GM20000 (cell line): Measurements from ENCODE around the gene PIM1.

Experiments used
- DNase-seq: peaks from one replicate; pipeline ENCODE4 v3.0.0; 2012; ENCODE audit warnings: low spot score
- CTCF ChIP-seq: IDR thresholded peaks from 2 replicates; pipeline ENCODE4 v1.5.1; 2012; ENCODE audit warnings: mild to moderate bottlenecking, control low read depth; ENCODE audit errors: extremely low read depth, missing control alignments

The PIM1 gene

GRCh38 chr6:37139230-37139962 is 30.6 kb upstream of the PIM1 start:
- DNase-seq = no peak
- no peak for TF ChIP-seq CTCF

DNA sequence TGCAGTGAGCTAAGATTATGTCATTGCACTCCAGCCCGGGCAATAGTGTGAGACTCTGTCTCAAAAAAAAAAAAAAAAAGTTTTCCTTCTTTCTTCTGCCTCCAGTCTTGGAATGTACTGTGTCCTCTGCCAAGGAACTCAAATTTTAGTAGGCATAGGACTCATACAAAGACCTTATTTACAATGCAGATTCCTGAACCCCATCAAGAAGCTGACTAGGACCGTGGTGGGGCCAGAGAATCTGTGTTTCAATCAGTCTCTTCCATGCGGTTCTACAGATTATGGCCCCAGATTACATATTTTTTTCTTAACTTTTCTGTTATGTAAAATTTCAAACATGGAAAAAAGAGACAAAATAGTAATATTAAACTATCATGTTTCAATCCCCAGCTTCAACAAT is 29.8 kb upstream of the PIM1 start:
- no peak for TF ChIP-seq CTCF
- no peak for DNase-seq

DNA sequence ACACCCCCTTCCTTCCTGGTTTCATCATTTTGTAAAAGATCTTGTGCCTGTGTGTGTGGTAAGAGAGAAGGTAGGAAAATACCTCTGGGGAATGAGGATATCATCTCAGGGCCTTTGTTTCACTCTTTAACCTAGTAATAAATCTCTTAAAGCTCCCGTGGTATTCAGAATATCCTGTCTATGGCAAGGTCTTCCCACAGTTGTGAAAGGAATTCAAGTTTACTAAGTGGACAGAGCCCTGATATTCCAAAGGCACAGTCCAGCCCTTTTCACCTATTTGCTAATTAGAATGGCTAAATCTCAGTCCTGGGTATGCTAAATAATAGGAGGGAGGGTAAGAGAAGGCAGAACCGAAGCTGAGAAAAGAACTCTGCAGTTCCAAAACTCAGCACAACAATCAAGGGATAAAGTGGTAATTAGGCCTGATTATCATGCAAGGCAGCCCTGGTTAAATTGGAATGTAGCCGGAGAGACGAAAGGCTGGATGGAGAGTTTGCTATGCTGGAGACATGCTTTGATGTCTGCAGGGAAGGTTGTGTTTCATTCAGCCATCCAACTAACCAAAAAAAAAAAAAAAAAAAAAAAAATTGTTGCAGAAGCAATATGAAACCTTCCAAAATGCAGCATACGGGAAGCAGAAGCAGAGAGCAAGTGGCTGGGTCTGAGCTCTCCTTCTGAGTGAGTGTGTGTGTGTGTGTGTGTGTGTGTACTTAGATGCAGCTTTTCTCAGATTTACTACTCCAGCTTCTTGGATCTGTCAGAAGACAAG is 28.5 kb upstream of the PIM1 start:
- DNase-seq = no peak
- TF ChIP-seq CTCF = no peak

GRCh38 chr6:37142050-37142614 is 27.8 kb upstream of the PIM1 start:
- no peak for DNase-seq
- no peak for TF ChIP-seq CTCF

GRCh38 chr6:37143585-37143984 is 26.4 kb upstream of the PIM1 start:
- TF ChIP-seq CTCF = no peak
- DNase-seq = no peak

DNA sequence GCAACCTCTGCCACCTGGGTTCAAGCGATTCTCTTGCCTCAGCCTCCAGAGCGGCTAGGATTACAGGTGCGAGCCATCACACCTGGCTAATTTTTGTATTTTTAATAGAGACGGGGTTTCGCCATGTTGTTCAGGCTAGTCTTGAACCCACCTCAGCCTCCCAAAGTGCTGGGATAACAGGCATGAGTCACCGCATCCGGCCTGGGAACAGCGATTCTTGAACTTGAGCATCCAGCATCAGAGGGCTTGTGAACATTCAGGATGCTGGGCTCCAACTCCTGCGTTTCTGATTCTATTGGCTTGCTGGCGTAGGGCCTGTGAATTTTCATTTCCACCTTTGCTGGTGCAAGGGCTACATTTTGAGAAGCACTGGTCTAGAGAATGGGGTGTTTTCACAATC is 24.5 kb upstream of the PIM1 start:
- DNase-seq = no peak
- TF ChIP-seq CTCF = no peak

DNA sequence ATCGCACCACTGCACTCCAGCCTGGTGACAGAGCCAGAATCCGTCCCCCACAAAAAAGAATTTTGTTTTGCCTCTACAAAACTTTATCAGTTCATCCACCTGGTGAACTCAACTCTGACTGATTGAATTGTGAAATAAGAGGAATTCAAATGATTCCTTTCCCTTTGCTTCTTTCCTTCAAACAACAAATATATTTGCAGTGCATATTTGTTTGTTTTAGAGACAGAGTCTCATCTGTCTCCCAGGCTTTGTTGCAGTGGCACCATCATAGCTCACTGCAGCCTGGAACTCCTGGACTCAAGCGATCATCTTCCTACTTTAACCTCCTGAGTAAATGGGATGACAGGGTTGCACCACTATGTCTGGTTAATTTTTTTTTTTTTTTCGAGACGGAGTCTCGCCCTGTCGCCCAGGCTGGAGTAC is 23.2 kb upstream of the PIM1 start:
- TF ChIP-seq CTCF = no peak

More for the DNA sequence above, 23.2 kb upstream of the PIM1 start:
- DNase-seq = no peak
